Erythroblast (primary cell): Measurements from ENCODE around the gene ZBTB21.

Source experiments
- GATA1 ChIP-seq: IDR thresholded peaks from 2 replicates; pipeline ENCODE4 v1.6.1; 2011; ENCODE audit warnings: low read depth, mild to moderate bottlenecking, control low read depth, low read length, moderate library complexity
- POLR2A ChIP-seq: IDR thresholded peaks from 2 replicates; pipeline ENCODE4 v1.6.1; 2011; ENCODE audit warnings: mild to moderate bottlenecking, low read length

DNA sequence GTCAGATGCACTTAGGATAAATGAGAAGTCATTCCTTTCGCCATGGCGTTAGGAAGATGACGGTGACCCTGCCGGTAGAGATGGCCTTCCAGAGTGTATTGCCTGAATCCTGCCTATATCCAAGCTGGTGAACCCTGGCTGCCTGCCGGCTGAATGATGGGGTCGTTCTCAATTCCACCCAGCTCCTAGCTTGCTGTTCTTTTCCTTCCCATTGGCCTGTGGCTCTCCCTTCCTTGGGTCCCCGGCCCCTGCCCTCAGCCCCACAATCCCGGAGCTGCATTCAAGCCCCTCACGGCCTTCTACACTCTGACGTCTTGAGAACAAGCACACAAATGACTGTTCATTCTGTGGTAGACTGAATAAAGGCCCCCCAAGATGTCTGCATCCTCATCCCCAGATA lies 28.2 kb upstream of the ZBTB21 start:
- no peak for TF ChIP-seq POLR2A
- TF ChIP-seq GATA1, result no peak
